HCT116 (cell line): ENCODE data around the gene CLEC16A. TPM values are rescaled to one million over a fixed set of nuclear protein-coding genes. Genes with fewer than 3 reads are reported as not detected.

Experiments used
- ATAC-seq: fragments of 200-7000 bp; cut with Tn5 transposase; 2 replicates; pipeline ENCODE4 v1.9.1; 2020; ENCODE audit warnings: mild to moderate bottlenecking, moderate library complexity
- BruUV-seq: library from RNA; stranded (reverse); fragments of 400-500 nt; replicated peaks from 2 replicates; lab custom pipeline; 2021; lab: Mats Ljungman, UMichigan
- CTCF ChIA-PET: fragments of 300-600 bp; sonication (Branson Sonifier 250); formaldehyde crosslinking; loops from one replicate; lab custom pipeline; 2021; ENCODE audit warnings: antibody characterized with exemption; lab: Charles Lee
- POLR2A ChIA-PET: fragments of 300-600, 350-600 bp; sonication (Branson Sonifier 250); formaldehyde crosslinking; loops from one replicate; lab custom pipeline; 2021; ENCODE audit warnings: antibody characterized with exemption; lab: Charles Lee
- RAD21 ChIA-PET, 2 experiments: fragments of 300-600 bp; sonication (Branson Sonifier 250); formaldehyde crosslinking; loops; one replicate each; lab custom pipeline; 2023; ENCODE audit warnings: low total read pairs in 2 of 2; ENCODE audit not compliant: uncharacterized antibody in 2 of 2, unreplicated experiment in 2 of 2, low non-redundant PET in 1 of 2; lab: Charles Lee
- DNase-seq: peaks from one replicate; pipeline ENCODE4 v3.0.0-alpha.2; 2010; ENCODE audit warnings: low read depth, low spot score
- H2AFZ ChIP-seq: fragments of 200-600 bp; shearing (Covaris generic), sonication (generic); 2 replicates; pipeline ENCODE4 v1.6.1; 2017; ENCODE audit warnings: low read depth, mixed run types, mixed read lengths, antibody characterized with exemption, low read length; ENCODE audit not compliant: poor library complexity, severe bottlenecking
- H3K27ac ChIP-seq: 2 replicates; pipeline ENCODE4 v1.5.1; 2012; ENCODE audit warnings: low read depth, low read length
- H3K27me3 ChIP-seq: fragments of 200-600 bp; sonication (generic); 2 replicates; pipeline ENCODE4 v1.6.1; 2016; ENCODE audit warnings: mixed run types, low read length, mixed read lengths; ENCODE audit not compliant: insufficient read depth
- H3K36me3 ChIP-seq, 2 experiments: fragments of 200-500 bp in 1 of 2; fragments of 200-600 bp in 1 of 2; sonication (Bioruptor generic) in 1 of 2; sonication (generic) in 1 of 2; 2 replicates each; pipeline versions ENCODE4 v1.5.1 to v1.6.1; 2014 to 2016; ENCODE audit warnings: low read length in 2 of 2, inconsistent platforms in 1 of 2, mixed read lengths in 1 of 2, mixed run types in 1 of 2; ENCODE audit not compliant: insufficient read depth in 2 of 2, control insufficient read depth in 1 of 2
- H3K4me1 ChIP-seq, 2 experiments: fragments of 200-600 bp in 1 of 2; sonication (generic) in 1 of 2; 2 replicates each; pipeline versions ENCODE4 v1.5.1 to v1.6.1; 2012 to 2017; ENCODE audit warnings: low read length in 2 of 2, inconsistent platforms in 1 of 2, mild to moderate bottlenecking in 1 of 2, mixed read lengths in 1 of 2, mixed run types in 1 of 2, moderate library complexity in 1 of 2; ENCODE audit not compliant: insufficient read depth in 2 of 2, control insufficient read depth in 1 of 2
- H3K4me2 ChIP-seq: fragments of 200-600 bp; sonication (generic); 2 replicates; pipeline ENCODE4 v1.6.1; 2017; ENCODE audit warnings: mixed run types, low read length, mixed read lengths
- H3K4me3 ChIP-seq, 2 experiments: fragments of 200-600 bp in 1 of 2; sonication (generic) in 1 of 2; replicated peaks in 1 of 2; 2 replicates each; pipeline ENCODE4 v1.5.1; 2011 to 2016; ENCODE audit warnings: low read length in 2 of 2, control low read depth in 1 of 2, low read depth in 1 of 2, mild to moderate bottlenecking in 1 of 2, mixed read lengths in 1 of 2, mixed run types in 1 of 2
- H3K79me2 ChIP-seq: fragments of 200-600 bp; sonication (generic); 2 replicates; pipeline ENCODE4 v1.6.1; 2017; ENCODE audit warnings: mild to moderate bottlenecking, mixed run types, low read length, moderate library complexity, mixed read lengths; ENCODE audit not compliant: insufficient read depth
- H3K9ac ChIP-seq: fragments of 200-600 bp; sonication (generic); 2 replicates; pipeline ENCODE4 v1.6.1; 2016; ENCODE audit warnings: low read length, mixed read lengths
- H3K9me2 ChIP-seq: fragments of 200-600 bp; sonication (generic), shearing (Covaris generic); 2 replicates; pipeline ENCODE4 v1.6.1; 2017; ENCODE audit warnings: mixed run types, mild to moderate bottlenecking, moderate library complexity; ENCODE audit not compliant: insufficient read depth
- H3K9me3 ChIP-seq, 2 experiments: fragments of 200-500 bp in 1 of 2; fragments of 200-600 bp in 1 of 2; sonication (Bioruptor generic) in 1 of 2; sonication (generic) in 1 of 2; 2 replicates each; pipeline ENCODE4 v1.6.1; 2014 to 2017; ENCODE audit warnings: low read length in 2 of 2, mixed read lengths in 2 of 2, inconsistent platforms in 1 of 2, low read depth in 1 of 2, mild to moderate bottlenecking in 1 of 2, mixed run types in 1 of 2, moderate library complexity in 1 of 2; ENCODE audit not compliant: control insufficient read depth in 1 of 2, insufficient read depth in 1 of 2
- H4K20me1 ChIP-seq: fragments of 200-600 bp; sonication (generic), shearing (Covaris generic); 2 replicates; pipeline ENCODE4 v1.6.1; 2017; ENCODE audit warnings: mixed run types, mild to moderate bottlenecking, moderate library complexity; ENCODE audit not compliant: insufficient read depth
- CBX3 ChIP-seq: IDR thresholded peaks from 2 replicates; pipeline ENCODE4 v1.6.1; 2012; ENCODE audit warnings: low read depth
- ELF1 ChIP-seq: IDR thresholded peaks from 2 replicates; pipeline ENCODE4 v1.6.1; 2012; ENCODE audit warnings: low read depth, borderline replicate concordance
- EZH2 ChIP-seq: fragments of 200-600 bp; sonication (generic); IDR thresholded peaks from 2 replicates; pipeline ENCODE4 v1.6.1; 2017; ENCODE audit warnings: antibody characterized with exemption, mixed run types
- FOSL1 ChIP-seq: IDR thresholded peaks from 2 replicates; pipeline ENCODE4 v1.6.1; 2012; ENCODE audit warnings: low read depth
- SIN3A ChIP-seq: IDR thresholded peaks from 2 replicates; pipeline ENCODE4 v1.6.1; 2012; ENCODE audit warnings: low read depth
- SRF ChIP-seq: IDR thresholded peaks from 2 replicates; pipeline ENCODE4 v1.6.1; 2012; ENCODE audit warnings: low read depth
- YY1 ChIP-seq: IDR thresholded peaks from 2 replicates; pipeline ENCODE4 v1.6.1; 2011; ENCODE audit warnings: low read length, low read depth, moderate library complexity, mild to moderate bottlenecking; ENCODE audit not compliant: insufficient replicate concordance; ENCODE audit errors: extremely low read depth
- intact Hi-C: fragments of 100-400 bp; cut with micrococcal nuclease; formaldehyde crosslinking; loops from 2 replicates; pipeline ENCODE4 v1.10.0; 2022
- total RNA-seq: library from RNA; stranded (reverse); gene quantifications from one replicate; pipeline ENCODE4 v1.2.1, GENCODE V29; 2021; ENCODE audit not compliant: unreplicated experiment
- TF ChIP-seq, protein P1 (sequence below): IDR thresholded peaks from 2 replicates; pipeline ENCODE4 v1.6.1; 2012
- TF ChIP-seq, protein P2 (sequence below): IDR thresholded peaks from 2 replicates; pipeline ENCODE4 v1.6.1; 2012; ENCODE audit warnings: low read depth
- TF ChIP-seq, protein P3 (sequence below), 3 experiments: fragments of 200-600 bp in 1 of 3; sonication (generic) in 1 of 3; IDR thresholded peaks in 2 of 3; conservative IDR thresholded peaks in 1 of 3; 2 replicates each; pipeline ENCODE4 v1.5.1; 2012 to 2017; ENCODE audit warnings: low read depth in 2 of 3, low read length in 2 of 3, antibody characterized with exemption in 1 of 3, borderline replicate concordance in 1 of 3, control low read depth in 1 of 3, mild to moderate bottlenecking in 1 of 3, mixed read lengths in 1 of 3, mixed run types in 1 of 3, moderate library complexity in 1 of 3; ENCODE audit not compliant: insufficient read depth in 1 of 3
- TF ChIP-seq, protein P4 (sequence below): IDR thresholded peaks from 2 replicates; pipeline ENCODE4 v1.6.1; 2012

Gene CLEC16A
- total RNA-seq, 1 experiment from 2014 or later, result 18.0 TPM

DNA sequence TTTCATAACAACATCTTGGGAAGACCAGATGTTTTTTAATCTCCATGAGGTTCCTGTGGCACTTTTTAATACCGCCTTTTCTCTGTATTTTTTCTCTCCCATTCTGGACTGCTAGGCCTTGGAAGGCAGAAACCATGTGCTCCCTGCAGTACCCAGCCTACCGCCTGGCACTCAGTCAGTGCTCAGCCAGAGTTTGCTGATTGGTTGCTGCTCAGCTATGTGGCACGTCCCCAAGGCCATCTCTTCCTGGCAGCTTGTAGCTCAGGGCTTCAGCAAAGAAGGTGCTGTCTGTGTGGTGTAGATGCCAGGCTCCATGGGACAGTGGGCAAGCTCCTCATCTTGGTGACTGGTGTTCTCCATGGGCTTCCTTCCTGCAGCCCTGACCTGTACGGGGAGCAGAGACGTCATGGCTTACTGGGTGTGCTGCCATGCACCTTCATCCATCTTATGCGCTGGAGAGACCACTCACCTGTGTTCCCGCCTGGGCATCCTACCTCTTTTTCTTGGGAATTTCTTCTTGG, 86.7 kb downstream of the CLEC16A start:
- Histone ChIP-seq H3K4me2 (no peak overlapping the region), H3K4me1 (no peaks in the 10 kb centered on the region; a peak in 1 of 4 replicates), H3K79me2 (no peaks in the 10 kb centered on the region), H3K9ac (no peak overlapping the region), H3K27ac (no peak overlapping the region), H4K20me1 (no peaks in the 10 kb centered on the region), H3K4me3 (no peak overlapping the region), H3K9me2 (no peaks in the 10 kb centered on the region), H3K9me3 (no peaks in the 10 kb centered on the region), H3K36me3 (no peaks in the 10 kb centered on the region; a peak in 1 of 4 replicates), H2AFZ (no peak overlapping the region), H3K27me3 (no peaks in the 10 kb centered on the region)
- BruUV-seq, result no TSS peak
- ChIA-PET CTCF (no interaction called here), POLR2A (no interaction called here), RAD21 (no interaction called here)
- intact Hi-C loops, result no loop called here
- TF ChIP-seq FOSL1 (no peak), SRF (no peak), EZH2 (no peak), YY1 (no peak), ELF1 (no peak), CBX3 (no peak), SIN3A (no peak)
- TF ChIP-seq, protein P1, sequence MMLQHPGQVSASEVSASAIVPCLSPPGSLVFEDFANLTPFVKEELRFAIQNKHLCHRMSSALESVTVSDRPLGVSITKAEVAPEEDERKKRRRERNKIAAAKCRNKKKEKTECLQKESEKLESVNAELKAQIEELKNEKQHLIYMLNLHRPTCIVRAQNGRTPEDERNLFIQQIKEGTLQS, result no peak
- TF ChIP-seq, protein P2, sequence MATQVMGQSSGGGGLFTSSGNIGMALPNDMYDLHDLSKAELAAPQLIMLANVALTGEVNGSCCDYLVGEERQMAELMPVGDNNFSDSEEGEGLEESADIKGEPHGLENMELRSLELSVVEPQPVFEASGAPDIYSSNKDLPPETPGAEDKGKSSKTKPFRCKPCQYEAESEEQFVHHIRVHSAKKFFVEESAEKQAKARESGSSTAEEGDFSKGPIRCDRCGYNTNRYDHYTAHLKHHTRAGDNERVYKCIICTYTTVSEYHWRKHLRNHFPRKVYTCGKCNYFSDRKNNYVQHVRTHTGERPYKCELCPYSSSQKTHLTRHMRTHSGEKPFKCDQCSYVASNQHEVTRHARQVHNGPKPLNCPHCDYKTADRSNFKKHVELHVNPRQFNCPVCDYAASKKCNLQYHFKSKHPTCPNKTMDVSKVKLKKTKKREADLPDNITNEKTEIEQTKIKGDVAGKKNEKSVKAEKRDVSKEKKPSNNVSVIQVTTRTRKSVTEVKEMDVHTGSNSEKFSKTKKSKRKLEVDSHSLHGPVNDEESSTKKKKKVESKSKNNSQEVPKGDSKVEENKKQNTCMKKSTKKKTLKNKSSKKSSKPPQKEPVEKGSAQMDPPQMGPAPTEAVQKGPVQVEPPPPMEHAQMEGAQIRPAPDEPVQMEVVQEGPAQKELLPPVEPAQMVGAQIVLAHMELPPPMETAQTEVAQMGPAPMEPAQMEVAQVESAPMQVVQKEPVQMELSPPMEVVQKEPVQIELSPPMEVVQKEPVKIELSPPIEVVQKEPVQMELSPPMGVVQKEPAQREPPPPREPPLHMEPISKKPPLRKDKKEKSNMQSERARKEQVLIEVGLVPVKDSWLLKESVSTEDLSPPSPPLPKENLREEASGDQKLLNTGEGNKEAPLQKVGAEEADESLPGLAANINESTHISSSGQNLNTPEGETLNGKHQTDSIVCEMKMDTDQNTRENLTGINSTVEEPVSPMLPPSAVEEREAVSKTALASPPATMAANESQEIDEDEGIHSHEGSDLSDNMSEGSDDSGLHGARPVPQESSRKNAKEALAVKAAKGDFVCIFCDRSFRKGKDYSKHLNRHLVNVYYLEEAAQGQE, result no peak
- TF ChIP-seq, protein P3, sequence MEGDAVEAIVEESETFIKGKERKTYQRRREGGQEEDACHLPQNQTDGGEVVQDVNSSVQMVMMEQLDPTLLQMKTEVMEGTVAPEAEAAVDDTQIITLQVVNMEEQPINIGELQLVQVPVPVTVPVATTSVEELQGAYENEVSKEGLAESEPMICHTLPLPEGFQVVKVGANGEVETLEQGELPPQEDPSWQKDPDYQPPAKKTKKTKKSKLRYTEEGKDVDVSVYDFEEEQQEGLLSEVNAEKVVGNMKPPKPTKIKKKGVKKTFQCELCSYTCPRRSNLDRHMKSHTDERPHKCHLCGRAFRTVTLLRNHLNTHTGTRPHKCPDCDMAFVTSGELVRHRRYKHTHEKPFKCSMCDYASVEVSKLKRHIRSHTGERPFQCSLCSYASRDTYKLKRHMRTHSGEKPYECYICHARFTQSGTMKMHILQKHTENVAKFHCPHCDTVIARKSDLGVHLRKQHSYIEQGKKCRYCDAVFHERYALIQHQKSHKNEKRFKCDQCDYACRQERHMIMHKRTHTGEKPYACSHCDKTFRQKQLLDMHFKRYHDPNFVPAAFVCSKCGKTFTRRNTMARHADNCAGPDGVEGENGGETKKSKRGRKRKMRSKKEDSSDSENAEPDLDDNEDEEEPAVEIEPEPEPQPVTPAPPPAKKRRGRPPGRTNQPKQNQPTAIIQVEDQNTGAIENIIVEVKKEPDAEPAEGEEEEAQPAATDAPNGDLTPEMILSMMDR (IDR thresholded peaks at IDR 0.05 in 2 of 3, conservative IDR thresholded peaks at IDR 0.05 in 1 of 3; ENCODE audit: borderline replicate concordance in 1 of 3, insufficient read depth in 1 of 3, low read depth in 2 of 3, low read length in 2 of 3), result no peak
- TF ChIP-seq, protein P4, sequence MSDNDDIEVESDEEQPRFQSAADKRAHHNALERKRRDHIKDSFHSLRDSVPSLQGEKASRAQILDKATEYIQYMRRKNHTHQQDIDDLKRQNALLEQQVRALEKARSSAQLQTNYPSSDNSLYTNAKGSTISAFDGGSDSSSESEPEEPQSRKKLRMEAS, result no peak
- ATAC-seq (no peak), DNase-seq (no peak)
